Activated CD8-positive, alpha-beta memory T cell treated with anti-CD3 and anti-CD28 coated beads, Interleukin-2, amount 10 ng/mL, durations not matched to agents 7 days and 5 days (primary cell): ENCODE measurements around the gene PLEKHG3. TPM values are rescaled to one million over a fixed set of nuclear protein-coding genes. Genes with fewer than 3 reads are reported as not detected.

ENCODE experiments used
- microRNA-seq: library from miRNA; unstranded; fragments of <30 nt; microRNA quantifications from one replicate; pipeline ENCODE4 v1.2.0, GENCODE V29; 2022
- total RNA-seq, 2 experiments: library from RNA; stranded (reverse); gene quantifications; one replicate each; pipeline ENCODE4 v1.2.3, GENCODE V29; 2021

PLEKHG3 gene
- total RNA-seq, 2 experiments from 2014 or later: 11.9 to 28.2 TPM

Small RNA genes within 50 kb of the gene (microRNA-seq; reads per million reads assigned to microRNA genes)
- gene MIR7855: not detected

Other genes with a start within 250 kb of the PLEKHG3 start
- 10 to 100 TPM in 1 of 2 experiments, 1 to 10 TPM in 1; 8.8 to 23.2 TPM for gene AKAP5, start 238.9 kb upstream of the PLEKHG3 start, total RNA-seq
- 10 to 100 TPM; 31.4 to 42.8 TPM for gene ZBTB25, start 200.6 kb upstream of the PLEKHG3 start, total RNA-seq
- 10 to 100 TPM; 73.3 to 84.2 TPM for gene ZBTB1, start 199.7 kb upstream of the PLEKHG3 start, total RNA-seq
- 1 to 10 TPM; 7.2 to 7.3 TPM for gene HSPA2, start 163.7 kb upstream of the PLEKHG3 start, total RNA-seq
- gene PPP1R36, start 154.5 kb upstream of the PLEKHG3 start, total RNA-seq: not detected
- gene SPTB, start 175.5 kb downstream of the PLEKHG3 start, total RNA-seq: not detected
- gene CHURC1, start 210.0 kb downstream of the PLEKHG3 start, total RNA-seq: 10 to 100 TPM; 49.3 to 57.9 TPM
- gene GPX2, start 238.3 kb downstream of the PLEKHG3 start, total RNA-seq: not detected